RWPE2 (cell line): ENCODE measurements around the gene KIF6.

ENCODE experiments used
- ATAC-seq: fragments of 200-7000 bp; cut with Tn5 transposase; 3 replicates; pipeline ENCODE4 v1.9.1; 2021; ENCODE audit warnings: low read depth
- DNase-seq: peaks from one replicate; pipeline ENCODE4 v3.0.0-alpha.2; 2020; ENCODE audit warnings: low spot score
- H3K27ac ChIP-seq: fragments of 450-650 bp; 2 replicates; pipeline ENCODE4 v1.5.1; 2017; ENCODE audit warnings: mild to moderate bottlenecking; ENCODE audit not compliant: poor library complexity, severe bottlenecking
- H3K27me3 ChIP-seq: fragments of 250-450 bp; sonication (Bioruptor Pico); 2 replicates; pipeline ENCODE4 v1.5.1; 2021; ENCODE audit warnings: mild to moderate bottlenecking, moderate library complexity; ENCODE audit not compliant: insufficient read depth, poor library complexity, severe bottlenecking
- H3K36me3 ChIP-seq: fragments of 250-450 bp; sonication (Bioruptor Pico); 2 replicates; pipeline ENCODE4 v1.5.1; 2020; ENCODE audit warnings: low read depth, mild to moderate bottlenecking, moderate library complexity
- H3K4me1 ChIP-seq: fragments of 250-450 bp; sonication (Bioruptor Pico); 2 replicates; pipeline ENCODE4 v1.5.1; 2021; ENCODE audit warnings: mild to moderate bottlenecking, moderate library complexity; ENCODE audit not compliant: insufficient read depth, poor library complexity, severe bottlenecking
- H3K4me3 ChIP-seq: fragments of 250-450 bp; sonication (Bioruptor Pico); 2 replicates; pipeline ENCODE4 v1.5.1; 2021; ENCODE audit warnings: mild to moderate bottlenecking, moderate library complexity; ENCODE audit not compliant: severe bottlenecking
- H3K9me3 ChIP-seq: fragments of 250-450 bp; sonication (Bioruptor Pico); 2 replicates; pipeline ENCODE4 v1.5.1; 2021; ENCODE audit warnings: mild to moderate bottlenecking, moderate library complexity; ENCODE audit not compliant: severe bottlenecking
- TF ChIP-seq, protein P1 (sequence below): fragments of 450-650 bp; IDR thresholded peaks from one replicate; pipeline ENCODE4 v1.5.1; 2017; ENCODE audit warnings: mild to moderate bottlenecking, moderate library complexity; ENCODE audit not compliant: poor library complexity, severe bottlenecking

KIF6 gene

DNA sequence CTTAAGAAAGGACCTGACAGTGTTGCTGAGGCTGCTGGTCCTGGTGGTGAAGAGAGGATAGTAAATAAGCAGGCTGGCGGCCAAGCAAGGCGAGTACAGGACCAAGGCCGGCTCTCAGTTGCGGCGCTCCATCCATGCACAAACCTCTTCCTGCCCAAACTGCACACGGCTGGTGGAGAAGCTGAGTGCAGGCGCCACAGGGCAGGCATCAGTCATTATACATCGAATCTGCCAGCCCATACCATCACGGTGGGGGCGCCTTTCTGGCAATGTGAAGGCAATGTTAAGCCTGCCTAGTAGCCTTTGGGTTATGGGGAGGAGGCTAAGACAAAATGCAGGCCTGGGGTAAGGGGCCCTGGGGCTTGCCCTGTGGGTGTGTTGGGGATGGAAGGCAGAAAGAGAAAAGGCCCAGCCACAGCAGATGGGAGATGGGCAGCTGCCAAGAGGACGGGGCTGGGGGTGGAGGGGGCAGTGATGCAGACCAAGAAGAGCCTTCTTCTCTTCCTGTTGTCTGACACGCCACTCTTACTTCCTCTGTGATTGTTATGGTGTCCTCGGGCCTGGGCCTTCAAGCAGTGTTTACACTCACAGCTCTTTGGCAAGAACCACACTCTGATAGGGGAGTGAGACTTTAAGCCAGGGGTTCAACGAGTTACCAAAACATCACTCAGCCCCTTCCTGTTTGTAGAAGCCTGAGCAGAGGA, 382.4 kb downstream of the KIF6 start:
- Histone ChIP-seq H3K27ac (no peak overlapping the region), H3K4me3 (no peak overlapping the region), H3K9me3 (no peaks in the 10 kb centered on the region), H3K36me3 (no peaks in the 10 kb centered on the region), H3K4me1 (peaks cover 5% of the 10 kb centered on the region), H3K27me3 (no peaks in the 10 kb centered on the region)
- TF ChIP-seq, protein P1, sequence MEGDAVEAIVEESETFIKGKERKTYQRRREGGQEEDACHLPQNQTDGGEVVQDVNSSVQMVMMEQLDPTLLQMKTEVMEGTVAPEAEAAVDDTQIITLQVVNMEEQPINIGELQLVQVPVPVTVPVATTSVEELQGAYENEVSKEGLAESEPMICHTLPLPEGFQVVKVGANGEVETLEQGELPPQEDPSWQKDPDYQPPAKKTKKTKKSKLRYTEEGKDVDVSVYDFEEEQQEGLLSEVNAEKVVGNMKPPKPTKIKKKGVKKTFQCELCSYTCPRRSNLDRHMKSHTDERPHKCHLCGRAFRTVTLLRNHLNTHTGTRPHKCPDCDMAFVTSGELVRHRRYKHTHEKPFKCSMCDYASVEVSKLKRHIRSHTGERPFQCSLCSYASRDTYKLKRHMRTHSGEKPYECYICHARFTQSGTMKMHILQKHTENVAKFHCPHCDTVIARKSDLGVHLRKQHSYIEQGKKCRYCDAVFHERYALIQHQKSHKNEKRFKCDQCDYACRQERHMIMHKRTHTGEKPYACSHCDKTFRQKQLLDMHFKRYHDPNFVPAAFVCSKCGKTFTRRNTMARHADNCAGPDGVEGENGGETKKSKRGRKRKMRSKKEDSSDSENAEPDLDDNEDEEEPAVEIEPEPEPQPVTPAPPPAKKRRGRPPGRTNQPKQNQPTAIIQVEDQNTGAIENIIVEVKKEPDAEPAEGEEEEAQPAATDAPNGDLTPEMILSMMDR: no peak
- ATAC-seq (no peak), DNase-seq (no peak)

DNA sequence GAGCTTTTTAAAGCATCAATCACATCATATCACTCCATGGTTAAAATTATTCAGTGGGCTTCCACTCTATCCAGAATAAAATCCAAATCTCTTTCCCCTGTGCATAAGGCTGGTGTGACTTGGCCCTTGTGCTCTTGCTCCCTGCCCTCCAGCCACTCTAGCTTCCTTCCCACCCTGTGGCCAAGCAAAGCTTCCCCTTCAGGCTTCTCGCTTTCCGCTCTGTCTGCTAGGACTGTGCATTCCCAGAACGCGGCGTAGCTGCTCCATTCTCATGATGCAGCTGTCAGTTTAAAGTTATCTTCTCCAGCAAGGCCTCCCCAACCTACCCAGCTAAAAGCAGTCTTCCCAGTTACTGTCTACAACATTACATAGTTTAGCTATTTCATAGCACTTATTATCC, 383.3 kb downstream of the KIF6 start:
- TF ChIP-seq, protein P1: no peak
- Histone ChIP-seq H3K27me3 (no peaks in the 10 kb centered on the region), H3K4me1 (peaks cover 5% of the 10 kb centered on the region), H3K36me3 (no peaks in the 10 kb centered on the region), H3K27ac (no peak overlapping the region), H3K9me3 (no peaks in the 10 kb centered on the region), H3K4me3 (no peak overlapping the region)
- ATAC-seq (no peak), DNase-seq (no peak)

DNA sequence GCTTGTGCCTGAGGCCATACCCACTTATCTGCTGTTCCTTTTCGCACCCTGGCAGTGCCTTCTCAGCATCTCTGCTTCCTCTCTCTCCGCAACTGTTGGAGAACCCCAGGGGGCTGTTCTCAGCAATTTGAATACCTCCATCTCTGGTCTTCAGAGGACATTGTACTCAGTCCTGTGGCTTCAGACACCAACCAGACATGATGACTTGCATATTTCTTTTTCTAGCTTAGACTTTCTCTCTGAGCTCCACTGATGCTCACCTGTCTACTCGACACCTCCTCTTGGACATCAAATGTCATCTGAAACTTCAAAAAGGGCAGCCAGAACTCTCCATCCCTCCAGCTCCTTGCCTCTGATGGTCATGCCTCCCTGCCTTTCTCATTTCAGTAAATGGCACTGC, 383.9 kb downstream of the KIF6 start:
- TF ChIP-seq, protein P1: no peak
- no peaks in the 10 kb centered on the region for H3K36me3 ChIP-seq
- H3K4me1 ChIP-seq: peaks cover 5% of the 10 kb centered on the region
- no peak overlapping the region for H3K27ac ChIP-seq
- no peak for ATAC-seq
- no peak for DNase-seq
- H3K9me3 ChIP-seq: no peaks in the 10 kb centered on the region
- H3K27me3 ChIP-seq: no peaks in the 10 kb centered on the region
- no peak overlapping the region for H3K4me3 ChIP-seq

DNA sequence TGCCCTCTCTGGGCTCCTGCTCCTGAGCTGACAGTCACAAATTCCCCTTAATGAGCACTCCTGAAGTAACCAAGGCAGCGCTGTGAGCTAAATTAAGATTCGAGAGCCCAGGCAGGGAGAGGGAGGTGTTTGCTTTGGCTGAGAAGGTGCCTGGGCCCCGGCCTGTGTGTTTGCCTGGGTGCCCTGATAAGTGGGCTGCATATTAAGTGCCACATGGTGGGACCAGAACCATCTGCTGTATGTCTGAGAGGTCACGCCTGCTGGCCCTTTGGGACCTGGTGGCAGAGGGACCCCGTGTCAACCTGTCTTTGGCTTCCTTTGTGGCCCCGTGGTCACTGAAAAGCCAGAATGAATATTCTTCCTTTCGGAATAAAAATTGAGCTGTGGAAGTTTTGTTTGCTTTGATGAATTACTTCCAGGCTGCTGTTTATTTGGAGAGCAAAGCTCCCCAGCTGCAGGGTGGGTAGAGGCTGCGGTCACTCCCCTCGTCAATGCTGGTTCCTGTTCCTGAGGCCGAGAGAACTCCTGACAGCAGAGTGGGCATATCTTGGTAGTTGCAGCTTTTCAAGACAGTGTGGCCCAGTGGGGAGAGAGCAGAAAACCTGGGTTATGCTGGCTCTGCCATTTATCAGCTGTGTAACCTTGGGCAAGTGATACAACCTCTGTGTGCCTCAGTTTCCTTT, 385.2 kb downstream of the KIF6 start:
- no peak for DNase-seq
- H3K36me3 ChIP-seq: no peaks in the 10 kb centered on the region
- TF ChIP-seq, protein P1: no peak
- no peak overlapping the region for H3K27ac ChIP-seq
- no peaks in the 10 kb centered on the region for H3K9me3 ChIP-seq
- no peaks in the 10 kb centered on the region for H3K27me3 ChIP-seq
- H3K4me3 ChIP-seq: no peak overlapping the region
- peaks cover 12% of the 10 kb centered on the region for H3K4me1 ChIP-seq
- ATAC-seq: no peak; the same call in 2 of the 3 replicates
